Thyroid gland (tissue), 4 donors: ENCODE data around the gene FOSL2. TPM values are rescaled to one million over a fixed set of nuclear protein-coding genes. Genes with fewer than 3 reads are reported as not detected.

Source experiments
- DNase-seq, 2 donors: peaks; one replicate each; pipeline ENCODE4 v3.0.0-alpha.2; 2019
- H3K27ac ChIP-seq, 3 donors: fragments of 200-600 bp; sonication (generic); 1 replicate in 2 of 3; 2 replicates in 1 of 3; pipeline ENCODE4 v1.5.1; 2016 to 2019; ENCODE audit warnings: mild to moderate bottlenecking in 1 of 3, moderate library complexity in 1 of 3
- H3K27me3 ChIP-seq: fragments of 200-600 bp; sonication (generic); one replicate; pipeline ENCODE4 v1.5.1; 2019
- H3K36me3 ChIP-seq, 2 donors: fragments of 200-600 bp; sonication (generic); one replicate each; pipeline ENCODE4 v1.5.1; 2016 to 2019
- H3K4me1 ChIP-seq, 2 donors: fragments of 200-600 bp; sonication (generic); one replicate each; pipeline ENCODE4 v1.5.1; 2017 to 2019
- H3K4me3 ChIP-seq, 3 donors: fragments of 200-600 bp; sonication (generic); replicated peaks in 1 of 3; 1 replicate in 2 of 3; 2 replicates in 1 of 3; pipeline ENCODE4 v1.5.1; 2016; ENCODE audit warnings: mild to moderate bottlenecking in 1 of 3
- H3K9me3 ChIP-seq: fragments of 200-600 bp; sonication (generic); one replicate; pipeline ENCODE4 v1.5.1; 2017
- POLR2A ChIP-seq, 2 donors: fragments of 450-650 bp; IDR thresholded peaks; one replicate each; pipeline ENCODE4 v1.6.1; 2017; ENCODE audit warnings: antibody characterized with exemption in 2 of 2, mild to moderate bottlenecking in 2 of 2, moderate library complexity in 1 of 2
- WGBS, 2 donors: methylation state at CpG; one replicate each; pipeline ENCODE4 v1.1.5; 2017; 5-methylcytosine and 5-hydroxymethylcytosine counted together
- intact Hi-C: fragments of 100-400 bp; cut with DNase I; formaldehyde crosslinking; loops from one replicate; pipeline ENCODE4 v1.15.1; 2023
- total RNA-seq, 4 donors: library from RNA; depleted of rRNA; stranded (reverse); fragments of >200 nt; gene quantifications; one replicate each; pipeline ENCODE4 v1.2.3, GENCODE V29; 2016
- TF ChIP-seq, protein P1 (sequence below), 6 experiments: fragments of 200-600 bp in 3 of 6; fragments of 450-650 bp in 3 of 6; sonication (generic) in 3 of 6; IDR thresholded peaks; one replicate each; pipeline ENCODE4 v1.5.1; 2016 to 2019; ENCODE audit warnings: antibody characterized with exemption in 6 of 6, mild to moderate bottlenecking in 2 of 6, inconsistent platforms in 1 of 6, moderate library complexity in 1 of 6

The FOSL2 gene
- total RNA-seq, 4 donors from 2014 or later: 30.7 to 85.1 (median 40.6) TPM

DNA sequence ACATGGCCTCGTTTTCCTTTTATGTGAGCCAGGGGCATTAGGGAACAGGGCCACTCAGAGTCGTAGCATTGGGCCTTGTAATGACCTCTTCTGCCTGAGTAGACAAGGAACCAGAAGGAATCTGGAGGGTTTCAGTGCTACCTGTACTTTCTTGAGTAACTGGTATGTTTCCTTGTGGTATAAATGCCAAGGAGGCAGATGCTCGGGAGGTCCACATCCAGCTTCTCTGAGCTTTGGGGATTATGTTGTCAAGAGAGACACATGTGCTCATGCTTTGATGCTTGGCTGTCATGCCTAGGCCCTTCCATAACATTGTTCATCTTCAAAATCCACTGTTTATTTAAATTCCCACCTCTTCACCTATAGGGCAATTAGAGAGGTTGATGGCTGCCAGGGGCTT is 26.3 kb downstream of the FOSL2 start:
- intact Hi-C loops: no loop called here
- Histone ChIP-seq H3K27me3 (no peaks in the 10 kb centered on the region), H3K4me3 (no peak overlapping the region), H3K27ac (no peak overlapping the region), H3K9me3 (no peaks in the 10 kb centered on the region), H3K4me1 (peaks cover 7 to 16% of the 10 kb centered on the region in 2 donors), H3K36me3 (peaks cover 3 to 13% of the 10 kb centered on the region in 2 donors)
- DNase-seq: no peak
- TF ChIP-seq POLR2A (IDR thresholded peaks at IDR 0.05): no peak
- TF ChIP-seq, protein P1, sequence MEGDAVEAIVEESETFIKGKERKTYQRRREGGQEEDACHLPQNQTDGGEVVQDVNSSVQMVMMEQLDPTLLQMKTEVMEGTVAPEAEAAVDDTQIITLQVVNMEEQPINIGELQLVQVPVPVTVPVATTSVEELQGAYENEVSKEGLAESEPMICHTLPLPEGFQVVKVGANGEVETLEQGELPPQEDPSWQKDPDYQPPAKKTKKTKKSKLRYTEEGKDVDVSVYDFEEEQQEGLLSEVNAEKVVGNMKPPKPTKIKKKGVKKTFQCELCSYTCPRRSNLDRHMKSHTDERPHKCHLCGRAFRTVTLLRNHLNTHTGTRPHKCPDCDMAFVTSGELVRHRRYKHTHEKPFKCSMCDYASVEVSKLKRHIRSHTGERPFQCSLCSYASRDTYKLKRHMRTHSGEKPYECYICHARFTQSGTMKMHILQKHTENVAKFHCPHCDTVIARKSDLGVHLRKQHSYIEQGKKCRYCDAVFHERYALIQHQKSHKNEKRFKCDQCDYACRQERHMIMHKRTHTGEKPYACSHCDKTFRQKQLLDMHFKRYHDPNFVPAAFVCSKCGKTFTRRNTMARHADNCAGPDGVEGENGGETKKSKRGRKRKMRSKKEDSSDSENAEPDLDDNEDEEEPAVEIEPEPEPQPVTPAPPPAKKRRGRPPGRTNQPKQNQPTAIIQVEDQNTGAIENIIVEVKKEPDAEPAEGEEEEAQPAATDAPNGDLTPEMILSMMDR (IDR thresholded peaks at IDR 0.05): no peak
- 88 to 98% methylated on average over 2 to 3 of the region's 3 CpGs for WGBS, 2 donors

DNA sequence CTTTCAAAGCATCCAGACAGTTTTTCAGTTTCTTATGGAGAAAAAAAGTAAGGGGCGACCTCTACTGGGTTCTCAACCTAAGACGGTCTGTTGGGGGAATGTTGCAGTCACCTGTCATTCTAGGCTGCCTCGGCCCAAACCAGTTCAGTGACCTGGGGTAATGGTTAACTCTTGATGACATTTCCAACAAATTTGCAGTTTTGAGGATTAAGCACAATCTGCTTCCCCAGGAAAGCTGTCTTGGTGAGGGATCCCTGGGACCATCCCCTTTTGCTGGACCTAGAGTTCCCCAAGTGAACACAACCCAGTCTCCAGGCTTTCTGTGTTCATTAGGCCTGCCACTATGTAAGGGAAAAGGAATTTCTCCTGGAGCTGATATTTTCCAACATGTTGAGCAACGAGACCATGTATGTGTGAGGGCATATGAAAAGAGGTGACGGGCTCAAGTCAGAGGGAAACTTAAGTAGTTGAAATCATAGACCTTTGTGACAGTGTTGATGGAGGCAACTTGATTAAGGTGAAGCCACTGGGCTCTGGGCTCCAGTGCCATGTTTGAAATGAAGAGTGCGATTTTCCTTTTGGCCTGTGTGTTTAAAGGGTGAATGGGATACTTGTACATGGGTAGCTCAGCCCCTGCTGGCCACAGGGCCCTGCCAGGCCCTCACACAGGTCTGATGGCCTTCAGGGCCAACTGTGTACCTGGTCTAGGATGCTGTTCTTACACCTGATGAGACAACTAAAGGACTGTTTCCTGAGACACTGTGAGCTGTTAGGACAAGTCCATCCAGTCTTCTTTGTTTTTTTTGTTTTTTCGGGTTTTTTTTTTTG is 27.0 kb downstream of the FOSL2 start:
- Histone ChIP-seq H3K27ac (no peak overlapping the region), H3K4me1 (peaks cover 6 to 22% of the 10 kb centered on the region in 2 donors), H3K9me3 (no peaks in the 10 kb centered on the region), H3K36me3 (peaks cover 0 to 12% of the 10 kb centered on the region in 2 donors), H3K27me3 (no peaks in the 10 kb centered on the region), H3K4me3 (no peak overlapping the region)
- no peak for DNase-seq
- intact Hi-C loops: no loop called here
- TF ChIP-seq, protein P1 (IDR thresholded peaks at IDR 0.05): no peak
- no peak for TF ChIP-seq POLR2A (IDR thresholded peaks at IDR 0.05)
- WGBS, 2 donors: 90 to 93% methylated on average over 6 to 7 of the region's 7 CpGs

DNA sequence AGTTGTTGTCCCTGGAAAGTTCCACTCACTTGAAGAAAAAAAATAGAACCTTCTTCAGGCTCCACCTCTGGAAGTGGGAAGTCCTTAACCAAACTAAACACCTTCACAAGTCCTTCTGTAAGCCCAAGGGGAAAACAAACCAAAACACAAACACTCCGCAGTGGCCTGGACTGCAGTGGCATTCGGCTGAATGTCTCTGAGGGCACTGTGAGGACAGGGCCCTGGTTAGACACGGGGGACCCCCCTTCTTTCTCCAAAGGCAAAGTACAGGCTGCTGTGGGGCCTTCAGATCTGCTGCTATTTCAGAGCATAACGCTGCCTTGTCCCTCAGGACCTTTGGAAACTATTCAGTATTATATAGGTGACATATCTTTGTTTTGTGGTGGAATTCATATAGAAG is 28.1 kb downstream of the FOSL2 start:
- WGBS, 2 donors: 39 to 50% methylated on average over 4 of the region's 4 CpGs
- Histone ChIP-seq H3K27ac (peak overlapping the region in 2 of 3 donors; percentile 5 to 26), H3K4me3 (no peak overlapping the region), H3K4me1 (peaks cover 5 to 22% of the 10 kb centered on the region in 2 donors), H3K27me3 (no peaks in the 10 kb centered on the region), H3K9me3 (no peaks in the 10 kb centered on the region), H3K36me3 (peaks cover 0 to 3% of the 10 kb centered on the region in 2 donors)
- peak in 1 of 2 donors; percentile 32 for TF ChIP-seq POLR2A (IDR thresholded peaks at IDR 0.05)
- TF ChIP-seq, protein P1 (IDR thresholded peaks at IDR 0.05): no peak
- intact Hi-C loops: no loop called here
- DNase-seq: peak; percentile 48 to 51

DNA sequence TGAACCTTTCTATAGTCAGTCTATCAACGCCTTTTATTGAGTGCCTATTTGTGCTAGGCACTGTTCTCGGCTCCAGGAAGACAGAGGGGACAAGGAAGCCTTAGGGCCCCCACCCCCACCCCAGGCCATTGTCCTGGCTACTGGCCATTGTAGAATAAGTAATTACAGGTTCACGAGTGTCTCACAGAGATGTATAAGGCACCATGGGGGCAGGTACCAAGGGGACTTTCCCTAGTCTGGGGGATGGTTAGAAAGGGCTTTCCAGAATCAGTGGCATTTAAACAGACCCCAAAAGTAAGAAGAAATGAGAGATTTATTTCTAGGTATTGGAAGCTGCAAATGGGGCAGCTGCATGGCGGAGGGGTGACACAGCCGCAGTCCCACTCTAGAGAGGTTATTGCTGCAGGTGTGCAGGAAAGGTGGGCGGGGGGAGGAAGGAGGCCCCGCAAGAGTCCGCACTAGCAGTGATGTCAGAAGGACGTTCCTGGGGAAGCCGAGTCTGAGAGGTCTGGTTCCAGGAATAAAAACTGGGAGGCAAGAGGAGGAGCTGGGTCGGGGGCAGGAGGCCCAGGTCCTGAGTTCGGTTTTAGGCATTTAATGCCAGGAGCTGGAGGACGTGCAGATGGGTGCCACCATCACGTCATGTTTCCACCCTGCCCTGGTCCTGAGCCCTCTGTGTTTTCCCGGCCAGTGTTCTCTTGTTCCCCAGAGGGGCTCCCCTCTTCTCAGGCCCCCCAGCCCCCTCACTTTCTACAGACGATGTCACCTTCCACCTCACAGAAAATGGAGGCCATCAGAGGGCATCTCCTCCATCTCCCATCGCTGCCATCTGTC is 30.5 kb downstream of the FOSL2 start:
- Histone ChIP-seq H3K9me3 (no peaks in the 10 kb centered on the region), H3K4me3 (no peak overlapping the region), H3K27ac (peak overlapping the region in 1 of 3 donors; percentile 22), H3K36me3 (no peaks in the 10 kb centered on the region), H3K27me3 (no peaks in the 10 kb centered on the region), H3K4me1 (peaks cover 5 to 22% of the 10 kb centered on the region in 2 donors)
- intact Hi-C loops: no loop called here
- WGBS, 2 donors: 75 to 83% methylated on average over 17 of the region's 17 CpGs
- TF ChIP-seq, protein P1 (IDR thresholded peaks at IDR 0.05): no peak
- TF ChIP-seq POLR2A (IDR thresholded peaks at IDR 0.05): no peak
- DNase-seq: no peak
